ENCODE measurements around the gene FAM171A2.
"Not testable (repeated sequence)": the region's sequence is repeated elsewhere in the genome, so short reads cannot be mapped to it uniquely, and the experiment has no call there.

Gene FAM171A2

DNA sequence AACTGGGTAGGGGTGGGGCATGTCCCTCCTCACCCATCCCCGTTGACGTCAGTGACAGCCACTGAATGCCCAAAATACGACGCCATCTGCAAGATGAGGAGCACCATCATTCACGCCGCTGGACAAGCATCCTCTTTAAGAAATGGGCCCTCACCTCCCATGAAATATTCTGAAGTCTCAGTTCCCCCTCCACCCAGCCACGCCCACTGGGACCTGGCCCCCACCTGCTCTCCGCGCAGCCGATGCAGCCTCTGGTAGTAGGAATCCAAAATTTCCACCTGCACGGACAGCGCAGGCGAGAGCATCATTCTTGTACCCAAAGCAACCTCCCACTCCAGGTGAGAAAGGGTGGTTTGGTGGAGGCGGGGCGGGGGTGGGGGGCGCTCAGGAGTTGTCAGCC is 20.2 kb upstream of the FAM171A2 start:
- DNase-seq (ENCODE audit: low read depth in 2 of 2): no peak

DNA sequence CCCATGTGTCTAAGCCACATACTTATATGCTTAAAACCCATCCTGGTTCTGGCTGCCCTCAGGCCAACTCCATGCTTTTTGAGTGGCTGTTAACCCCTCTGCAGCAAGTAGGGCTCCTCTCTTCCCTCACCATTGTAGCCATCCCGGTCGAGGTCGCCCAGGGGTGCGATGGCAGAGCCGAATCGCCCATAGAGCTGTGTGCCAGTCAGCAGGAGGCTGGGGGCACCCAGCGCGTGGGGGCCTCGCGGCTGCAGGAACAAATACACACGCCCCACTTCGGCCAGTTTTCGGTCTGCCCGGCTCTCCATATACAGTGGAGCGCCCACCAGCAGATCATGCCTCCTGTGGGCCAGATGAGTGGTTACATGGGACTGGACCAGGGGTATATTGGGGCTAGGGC is 19.7 kb upstream of the FAM171A2 start:
- DNase-seq (ENCODE audit: low read depth in 2 of 2): no peak

DNA sequence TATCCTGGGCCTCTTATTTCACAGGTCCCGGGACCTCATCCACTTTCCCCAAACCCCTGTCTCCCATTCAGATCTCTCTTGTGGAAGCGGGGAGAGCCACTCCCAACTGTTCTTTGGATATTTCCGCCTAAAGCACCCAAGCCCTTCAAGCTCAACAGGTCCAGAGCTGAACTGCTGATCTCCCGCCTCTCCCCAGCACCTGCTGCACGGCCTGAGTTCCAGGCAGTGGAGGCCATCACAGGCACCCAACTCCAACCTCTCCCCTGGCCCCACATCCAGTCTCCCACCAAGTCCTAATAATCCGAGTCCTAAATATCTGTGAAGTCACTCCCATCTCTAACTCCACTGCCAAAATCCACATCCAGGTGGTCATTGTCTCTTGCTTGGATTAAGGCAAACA is 19.3 kb upstream of the FAM171A2 start:
- no peak for DNase-seq (ENCODE audit: low read depth in 2 of 2)

DNA sequence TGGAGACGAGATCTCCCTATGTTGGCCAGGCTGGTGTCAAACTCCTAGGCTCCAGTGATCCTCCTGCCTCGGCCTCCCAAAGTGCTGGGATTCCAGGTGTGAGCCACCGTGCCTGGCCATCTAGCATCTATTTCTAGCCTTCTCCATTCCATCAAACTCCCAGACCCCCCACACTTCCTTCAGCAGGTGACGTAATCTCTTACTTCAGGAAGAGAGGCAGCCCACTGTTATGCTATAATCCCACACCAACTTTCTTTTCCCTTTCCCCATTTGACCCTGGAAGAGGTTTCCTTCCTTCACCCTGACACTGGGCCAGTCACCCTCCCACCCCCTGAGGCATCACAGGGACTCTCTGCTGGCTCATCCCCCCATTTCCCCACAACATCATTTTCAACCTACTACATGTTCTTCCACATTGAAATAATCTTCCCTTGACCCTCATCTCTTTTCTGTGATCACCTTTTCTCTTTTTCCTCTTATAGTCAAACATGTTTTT is 18.2 kb upstream of the FAM171A2 start:
- no peak for DNase-seq (ENCODE audit: low read depth in 2 of 2)

DNA sequence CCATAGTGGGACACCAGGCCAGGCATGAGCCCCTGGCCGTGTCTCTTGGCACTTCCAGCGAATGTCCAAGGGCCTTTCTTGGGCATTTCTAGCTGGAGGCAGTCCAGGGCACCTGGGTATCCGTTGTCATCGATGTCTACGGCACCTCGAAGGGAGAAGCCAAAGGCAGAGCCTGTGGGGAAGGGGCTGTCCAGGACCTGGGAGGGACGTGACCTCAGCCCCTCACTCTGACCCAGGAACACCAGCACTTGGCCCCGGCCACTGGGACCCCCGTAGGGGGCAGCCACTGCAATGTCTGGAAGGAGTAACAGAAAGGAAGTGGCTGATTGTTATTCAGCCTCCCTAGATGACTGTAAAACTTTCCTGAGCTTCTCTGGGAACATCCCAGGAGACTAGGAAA is 17.1 kb upstream of the FAM171A2 start:
- no peak for DNase-seq (ENCODE audit: low read depth in 2 of 2)

DNA sequence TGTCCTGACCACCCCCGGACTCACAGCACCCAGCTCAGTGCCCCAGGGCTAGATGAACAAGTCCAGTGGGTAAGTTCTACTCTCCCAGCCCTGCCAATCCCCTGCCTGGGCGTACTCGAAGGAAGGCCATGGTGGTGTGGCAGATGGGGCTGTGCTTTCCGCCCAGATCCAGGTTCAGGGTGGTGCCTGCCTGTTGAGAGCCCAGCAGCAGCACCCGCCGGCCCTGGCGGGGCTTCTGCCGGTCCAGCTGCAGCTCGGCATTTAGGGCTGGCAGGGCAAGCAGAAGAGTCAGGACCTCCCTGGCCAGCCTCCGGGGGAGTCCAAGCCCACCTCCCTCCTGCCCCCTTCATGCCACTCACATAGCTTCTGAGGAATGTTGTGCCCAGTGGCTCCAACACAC is 16.2 kb upstream of the FAM171A2 start:
- DNase-seq (ENCODE audit: low read depth in 2 of 2): no peak

DNA sequence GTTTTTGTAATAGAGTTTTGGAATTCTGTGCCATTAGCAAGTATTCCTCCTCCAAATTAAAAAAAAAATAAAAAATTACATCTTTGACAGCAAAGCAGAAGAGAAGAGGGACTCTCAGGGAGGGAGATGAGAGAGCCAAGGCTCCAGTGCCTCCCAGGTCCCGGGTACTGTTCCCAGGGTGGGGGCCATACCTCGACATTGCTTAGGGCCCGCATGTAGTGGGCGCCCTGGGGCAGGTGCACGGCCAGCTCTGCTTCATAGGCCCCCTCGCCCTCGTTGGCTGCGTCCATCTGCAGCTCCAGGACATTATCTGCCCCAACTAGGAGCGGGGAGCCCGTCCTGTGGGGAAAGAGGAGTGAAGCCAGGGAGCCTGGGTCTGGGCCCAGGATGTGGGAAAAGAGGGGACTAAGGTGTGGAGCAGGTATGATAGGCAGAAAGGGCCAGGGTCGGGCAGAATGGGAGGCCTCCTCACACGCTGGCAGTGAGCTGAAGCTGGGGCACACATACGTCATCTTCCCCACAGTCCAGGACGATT is 14.6 kb upstream of the FAM171A2 start:
- DNase-seq (ENCODE audit: low read depth in 2 of 2): no peak

DNA sequence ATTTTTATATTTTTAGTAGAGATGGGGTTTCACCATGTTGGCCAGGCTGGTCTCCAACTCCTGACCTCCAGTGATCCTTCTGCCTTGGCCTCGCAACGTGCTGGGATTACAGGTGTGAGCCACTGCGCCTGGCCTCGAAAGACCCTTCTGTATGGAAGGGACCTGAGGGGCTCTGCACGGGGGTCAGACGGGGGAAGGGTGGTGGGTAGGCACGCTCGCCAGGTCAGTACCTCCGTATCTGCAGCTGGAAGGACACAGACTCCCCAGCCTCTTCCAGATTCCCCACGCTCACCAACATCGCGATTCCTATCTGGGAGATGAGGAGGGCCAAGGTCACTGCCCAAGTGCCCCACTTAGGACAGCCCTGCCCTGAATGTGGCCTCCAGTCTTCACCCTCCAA is 13.1 kb upstream of the FAM171A2 start:
- no peak for DNase-seq (ENCODE audit: low read depth in 2 of 2)

DNA sequence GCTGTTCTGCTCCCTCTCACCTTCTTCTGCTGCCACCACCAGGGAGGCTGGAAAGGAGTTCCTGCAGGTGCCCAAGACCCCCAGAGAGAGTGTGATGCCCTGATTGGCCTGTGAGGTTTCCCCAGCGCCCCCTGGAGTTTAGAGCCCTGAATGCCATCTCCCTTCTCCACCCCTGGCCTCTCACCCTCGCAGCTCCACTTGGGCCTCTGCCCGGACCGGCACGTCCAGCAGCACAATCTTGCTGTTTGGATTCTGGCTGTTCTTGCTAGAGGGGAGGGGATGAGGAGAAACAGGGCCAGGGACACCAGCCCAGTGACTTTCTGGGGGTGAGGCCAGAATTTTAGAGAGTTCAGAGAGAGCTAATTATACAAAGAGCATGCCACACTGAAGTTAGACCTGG is 12.5 kb upstream of the FAM171A2 start:
- DNase-seq (ENCODE audit: low read depth in 2 of 2): no peak

DNA sequence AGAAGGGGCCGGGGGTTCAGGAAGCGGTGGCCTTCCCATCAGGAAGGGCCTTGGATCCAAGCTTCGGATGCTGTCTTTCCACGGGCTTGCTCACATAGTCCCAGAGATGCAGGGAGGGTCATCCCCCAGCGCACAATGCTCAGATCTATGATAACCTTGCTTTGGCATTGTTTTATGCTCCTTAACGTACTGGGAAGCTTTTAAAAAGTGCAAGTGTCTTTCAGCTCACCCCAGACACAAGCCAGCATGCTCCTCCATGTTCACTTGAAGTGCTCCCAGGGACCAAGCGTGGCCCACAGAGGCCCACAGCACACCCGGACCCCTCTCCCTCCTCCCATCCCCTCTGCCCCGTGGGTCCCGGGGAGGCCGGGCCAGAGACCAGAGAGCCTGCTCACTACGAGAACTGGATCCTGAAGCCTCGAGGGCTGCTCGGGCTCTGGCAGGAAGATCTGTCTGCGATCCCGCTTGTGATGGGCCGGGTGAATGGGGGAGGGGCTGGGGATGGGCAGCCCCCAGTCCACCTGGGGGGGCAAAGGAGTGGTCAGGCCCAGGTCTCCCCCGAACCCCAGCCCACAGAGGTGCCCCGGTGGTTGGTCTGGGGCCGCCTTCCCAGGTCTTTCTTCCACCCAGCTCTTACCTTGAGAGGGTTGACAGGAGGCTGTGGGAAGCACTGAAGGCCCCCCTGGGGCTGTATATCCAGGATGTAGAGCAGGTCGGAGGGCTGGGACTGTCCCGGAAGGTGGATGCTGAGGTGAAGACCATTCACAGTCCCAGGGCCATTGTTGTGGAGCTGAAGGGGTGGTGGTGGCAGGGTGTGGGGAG is 11.8 kb upstream of the FAM171A2 start:
- DNase-seq (ENCODE audit: low read depth in 2 of 2): no peak

DNA sequence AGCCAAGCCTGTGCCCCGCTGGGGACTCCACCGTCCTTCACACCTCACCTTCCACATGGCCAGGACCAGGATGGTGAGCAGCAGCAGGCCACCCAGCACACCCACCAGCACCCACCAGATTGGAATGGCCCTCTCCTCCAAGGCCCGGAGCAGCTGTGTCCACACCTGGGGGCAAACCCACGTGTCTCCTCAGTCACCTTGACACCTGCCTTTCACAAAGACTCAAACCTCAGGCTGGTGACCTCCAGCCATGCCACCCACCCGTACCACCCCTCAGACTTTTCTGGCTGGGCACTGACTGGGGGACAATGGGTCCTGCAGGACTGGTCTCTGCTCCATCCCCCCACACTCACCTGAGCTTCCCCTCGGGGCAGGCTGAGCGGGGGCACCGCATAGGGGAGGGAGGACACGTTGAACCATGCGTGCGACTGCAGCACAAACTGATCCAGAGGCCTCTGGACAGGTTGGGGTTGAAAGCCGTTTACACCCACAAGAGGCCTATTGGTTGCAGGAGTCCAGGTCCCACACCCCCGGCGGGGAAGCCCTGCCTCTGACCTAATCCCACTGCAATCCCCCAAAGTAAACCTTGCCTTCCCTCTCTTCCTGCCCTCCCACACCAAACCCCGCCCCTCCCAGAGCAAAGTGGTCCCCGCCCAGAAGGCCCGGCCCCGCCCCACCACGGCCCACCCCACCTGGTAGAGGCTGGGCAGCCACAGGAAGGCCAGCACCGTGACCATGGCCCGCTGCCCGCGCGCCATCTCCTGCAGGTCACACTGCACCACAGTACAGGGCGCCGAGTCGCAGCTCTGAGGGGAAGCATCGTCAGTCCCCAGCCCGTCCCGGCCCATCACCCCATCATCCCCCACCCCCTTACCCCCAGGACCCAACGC is 10.9 kb upstream of the FAM171A2 start:
- no peak for DNase-seq (ENCODE audit: low read depth in 2 of 2)

DNA sequence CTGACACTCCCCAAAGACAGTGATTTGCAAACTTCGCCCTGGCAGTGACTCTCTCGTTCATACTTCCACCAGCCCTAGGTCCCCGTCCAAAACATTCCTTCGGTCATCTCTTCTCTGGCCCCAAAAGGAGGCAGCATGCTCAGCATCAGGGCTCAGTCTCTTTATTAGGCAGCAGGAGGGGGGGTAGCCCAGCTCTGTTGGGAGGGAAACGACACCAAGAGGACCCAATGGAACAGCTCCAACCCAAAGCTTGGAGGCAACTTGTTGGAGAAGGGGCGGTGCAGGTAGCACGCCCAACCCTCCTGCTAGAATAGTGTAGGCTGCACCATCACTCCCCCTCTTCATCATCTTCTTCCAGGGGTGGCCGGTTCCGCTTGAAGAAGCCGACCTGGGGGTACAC is 8.4 kb upstream of the FAM171A2 start:
- DNase-seq (ENCODE audit: low read depth in 2 of 2): no peak

DNA sequence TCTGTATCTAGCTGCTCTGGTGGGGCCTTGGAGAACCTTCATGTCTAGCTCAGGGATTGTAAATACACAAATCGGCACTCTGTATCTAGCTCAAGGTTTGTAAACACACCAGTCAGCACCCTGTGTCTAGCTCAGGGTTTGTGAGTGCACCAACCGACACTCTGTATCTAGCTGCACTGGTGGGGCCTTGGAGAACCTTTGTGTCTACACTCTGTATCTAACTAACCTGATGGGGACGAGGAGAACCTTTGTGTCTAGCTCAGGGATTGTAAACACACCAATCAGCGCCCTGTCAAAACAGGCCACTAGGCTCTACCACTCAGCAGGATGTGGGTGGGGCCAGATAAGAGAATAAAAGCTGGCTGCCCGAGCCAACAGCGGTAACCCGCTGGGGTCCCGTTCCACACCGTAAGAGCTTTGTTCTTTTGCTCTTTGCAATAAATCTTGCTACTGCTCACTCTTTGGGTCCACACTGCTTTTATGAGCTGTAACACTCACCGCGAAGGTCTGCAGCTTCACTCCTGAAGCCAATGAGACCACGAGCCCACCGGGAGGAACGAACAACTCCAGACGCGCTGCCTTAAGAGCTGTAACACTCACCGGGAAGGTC is 5.9 kb upstream of the FAM171A2 start:
- DNase-seq (ENCODE audit: low read depth in 2 of 2): not testable (repeated sequence)

DNA sequence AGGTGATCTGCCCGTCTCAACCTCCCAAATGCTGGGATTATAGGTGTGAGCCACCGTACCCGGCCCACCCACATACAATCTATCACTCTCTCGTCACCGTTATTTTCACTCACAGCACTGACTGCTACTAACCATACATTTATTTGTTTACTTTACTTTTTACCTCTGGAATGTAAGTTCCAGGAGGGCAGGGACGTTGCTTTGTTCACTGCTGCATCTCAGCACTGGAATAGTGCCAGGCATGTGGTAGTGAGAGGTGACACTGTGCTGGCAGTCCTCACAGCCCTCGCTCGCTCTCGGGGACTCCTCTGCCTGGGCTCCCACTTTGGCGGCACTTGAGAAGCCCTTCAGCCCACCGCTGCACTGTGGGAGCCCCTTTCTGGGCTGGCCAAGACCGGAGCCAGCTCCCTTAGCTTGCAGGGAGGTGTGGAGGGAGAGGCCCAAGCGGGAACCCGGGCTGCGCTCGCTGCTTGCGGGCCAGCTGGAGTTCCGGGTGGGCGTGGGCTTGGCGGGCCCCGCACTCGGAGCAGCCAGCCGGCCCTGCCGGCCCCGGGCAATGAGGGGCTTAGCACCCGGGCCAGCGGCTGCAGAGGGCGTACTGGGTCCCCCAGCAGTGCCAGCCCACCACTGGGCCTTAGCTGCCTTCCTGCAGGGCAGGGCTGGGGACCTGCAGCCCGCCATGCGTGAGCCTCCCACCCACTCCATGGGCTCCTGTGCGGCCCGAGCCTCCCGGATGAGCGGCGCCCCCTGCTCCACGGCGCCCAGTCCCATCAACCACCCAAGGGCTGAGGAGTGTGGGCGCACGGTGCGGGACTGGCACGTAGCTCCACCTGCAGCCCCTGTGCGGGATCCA is 5.0 kb upstream of the FAM171A2 start:
- not testable (repeated sequence) for DNase-seq (ENCODE audit: low read depth in 2 of 2)

DNA sequence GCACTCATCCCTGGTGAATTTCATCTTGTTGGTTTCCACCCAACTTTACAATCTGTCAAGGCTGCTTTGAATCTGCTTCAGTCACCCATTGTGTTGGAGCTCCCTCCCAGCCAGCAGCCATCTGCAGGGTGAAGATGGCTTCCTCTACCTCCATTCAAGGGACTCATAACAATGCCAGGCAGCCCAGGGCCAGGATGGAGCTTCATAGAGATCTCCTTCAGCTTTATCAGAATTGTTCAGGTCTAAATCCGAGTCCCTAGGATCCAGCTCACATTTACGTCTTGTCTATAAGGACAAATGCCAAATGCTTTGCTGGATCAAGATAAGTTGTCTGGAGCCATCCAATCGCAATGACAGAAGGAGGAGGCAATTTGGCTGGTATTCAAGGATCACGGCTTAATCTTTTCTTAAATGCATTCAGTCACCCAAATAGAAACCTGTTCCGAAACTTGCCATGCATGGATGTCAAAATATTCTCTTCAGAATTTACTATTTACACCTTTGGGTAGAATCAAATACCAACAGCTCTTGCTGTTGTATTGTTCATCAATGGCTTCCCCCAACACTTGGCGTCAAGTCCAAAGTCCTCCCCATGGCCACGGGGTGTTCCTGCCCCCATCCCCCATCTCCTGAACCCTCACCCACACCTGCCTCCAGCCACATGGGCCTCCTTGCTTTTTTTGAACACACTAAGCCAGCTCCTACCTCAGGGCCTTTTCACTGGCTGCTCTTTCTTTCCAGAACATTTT is 3.8 kb upstream of the FAM171A2 start:
- DNase-seq (ENCODE audit: low read depth in 2 of 2): no peak

DNA sequence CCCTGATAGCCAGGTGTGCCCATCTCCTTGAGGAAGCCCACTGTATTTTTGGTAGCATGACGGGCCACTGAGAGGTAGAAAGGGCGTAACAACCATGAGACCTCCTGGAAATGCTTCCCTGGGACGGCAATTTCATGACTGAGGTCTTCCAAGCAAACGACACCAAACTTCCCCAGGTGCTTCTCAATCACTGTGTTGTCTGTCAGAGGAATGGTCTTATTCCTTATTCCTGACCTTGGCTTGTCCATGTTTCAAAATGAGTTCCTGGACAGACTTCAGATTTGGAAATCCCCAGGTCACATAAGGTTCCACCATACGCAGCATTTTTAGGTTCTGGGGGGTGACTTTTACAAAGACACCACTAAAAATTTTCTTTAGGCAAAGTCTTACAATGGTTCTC is 1.4 kb upstream of the FAM171A2 start:
- DNase-seq (ENCODE audit: low read depth in 2 of 2): not testable (repeated sequence)

DNA sequence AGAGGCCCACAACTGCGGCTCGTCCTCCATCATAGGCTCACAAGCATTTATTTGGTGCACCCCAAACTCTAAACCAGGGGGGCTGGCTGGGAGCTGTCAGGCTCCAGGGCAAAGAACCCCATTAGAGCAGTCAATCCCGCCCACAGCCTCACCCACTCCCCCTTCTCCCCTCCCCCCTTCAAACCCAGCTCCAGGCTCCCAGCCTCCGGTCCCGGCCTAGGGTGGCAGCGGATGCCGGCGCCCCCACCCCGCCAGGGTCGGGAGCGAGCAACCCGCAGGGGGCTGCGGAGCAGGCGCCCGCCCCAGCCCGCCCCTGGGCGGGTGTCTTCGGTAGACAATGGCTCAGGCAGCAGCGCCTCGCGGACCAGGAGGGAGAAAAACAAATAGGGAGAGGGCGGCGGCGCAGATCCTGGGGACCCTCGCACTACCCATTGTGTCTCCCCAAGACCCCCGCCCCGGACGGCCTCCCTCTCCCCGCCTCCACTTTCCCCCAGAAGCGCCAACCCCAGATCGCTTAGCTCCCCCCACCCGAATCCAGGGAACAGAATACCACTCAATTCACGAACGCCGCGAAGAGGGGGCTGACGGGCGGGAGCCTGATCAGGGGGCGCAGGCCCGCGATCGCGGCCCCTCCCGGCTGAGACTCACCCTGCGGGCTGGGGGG is 572 bp downstream of the FAM171A2 start:
- DNase-seq (ENCODE audit: low read depth in 2 of 2): no peak

DNA sequence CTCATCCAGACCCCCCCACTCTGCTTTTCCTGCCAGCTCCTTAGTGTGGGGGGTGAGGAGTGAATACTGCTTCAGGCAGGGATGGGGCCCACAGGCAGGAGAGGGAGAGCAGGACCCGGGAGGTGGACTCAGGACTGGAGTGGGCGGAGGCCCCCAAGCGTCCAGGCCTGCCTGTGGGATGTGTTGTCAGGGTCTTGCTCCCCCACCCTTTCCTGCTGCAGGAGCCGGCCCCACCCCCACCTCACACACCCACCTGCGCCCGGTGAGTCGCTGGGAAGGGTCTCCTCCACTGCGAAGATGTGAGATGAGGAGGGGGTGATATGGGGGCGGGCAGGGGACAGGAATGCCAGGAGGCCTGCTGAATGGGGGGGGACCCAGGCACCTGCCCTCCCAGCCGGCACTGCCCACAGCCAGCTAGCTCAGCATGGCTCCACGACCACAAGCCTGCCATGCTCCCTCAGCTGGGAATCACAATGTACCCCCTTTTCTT is 1.1 kb downstream of the FAM171A2 start:
- no peak for DNase-seq (ENCODE audit: low read depth in 2 of 2)

All from fibroblast of skin of left quadriceps (primary cell).